PFSK-1 (cell line): ENCODE data around the gene ENTREP3.

Experiments
- FOXP2 ChIP-seq: optimal IDR thresholded peaks from 2 replicates; pipeline ENCODE3; 2011; ENCODE audit warnings: borderline replicate concordance, control low read depth, inconsistent platforms; ENCODE audit not compliant: insufficient read depth; ENCODE audit errors: extremely low read length, extremely low read depth
- POLR2AphosphoS5 ChIP-seq: IDR thresholded peaks from 2 replicates; pipeline ENCODE4 v1.6.1; 2012; ENCODE audit warnings: low read depth, mild to moderate bottlenecking, control low read depth, low read length, moderate library complexity
- SIN3A ChIP-seq: IDR thresholded peaks from 2 replicates; pipeline ENCODE4 v1.6.1; 2012; ENCODE audit warnings: mild to moderate bottlenecking, low read length, moderate library complexity, borderline replicate concordance; ENCODE audit not compliant: insufficient read depth
- TAF1 ChIP-seq: IDR thresholded peaks from 2 replicates; pipeline ENCODE4 v1.6.1; 2012; ENCODE audit warnings: low read length, control low read depth, borderline replicate concordance; ENCODE audit not compliant: insufficient read depth
- TF ChIP-seq, protein P1 (sequence below), 2 experiments: IDR thresholded peaks; 2 replicates each; pipeline versions ENCODE4 v1.6.1 to v1.8.0; 2011 to 2012; ENCODE audit warnings: low read depth in 2 of 2, low read length in 2 of 2, control low read depth in 1 of 2, inconsistent platforms in 1 of 2, mild to moderate bottlenecking in 1 of 2, moderate library complexity in 1 of 2; ENCODE audit not compliant: insufficient read depth in 1 of 2

Gene ENTREP3

DNA sequence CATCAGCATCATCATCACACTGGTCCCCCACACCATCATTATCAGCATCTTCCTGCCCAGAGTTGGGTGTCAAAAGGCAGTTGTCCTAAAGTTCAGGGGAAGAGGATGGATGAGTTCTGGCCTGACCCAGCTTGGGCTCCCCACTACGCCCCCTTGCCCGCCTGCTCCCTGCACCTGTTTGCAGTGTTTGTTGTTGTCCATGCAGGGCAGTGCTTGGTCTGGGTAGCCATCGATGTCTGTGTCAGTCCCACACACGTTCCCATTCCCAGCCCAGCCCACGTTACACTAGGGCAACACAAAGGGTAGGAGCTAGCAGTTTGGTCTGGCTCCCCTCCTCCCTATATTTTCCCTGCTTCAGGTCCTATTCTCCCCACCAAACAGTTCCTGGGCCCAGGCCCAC is 54.4 kb downstream of the ENTREP3 start:
- TF ChIP-seq, protein P1, sequence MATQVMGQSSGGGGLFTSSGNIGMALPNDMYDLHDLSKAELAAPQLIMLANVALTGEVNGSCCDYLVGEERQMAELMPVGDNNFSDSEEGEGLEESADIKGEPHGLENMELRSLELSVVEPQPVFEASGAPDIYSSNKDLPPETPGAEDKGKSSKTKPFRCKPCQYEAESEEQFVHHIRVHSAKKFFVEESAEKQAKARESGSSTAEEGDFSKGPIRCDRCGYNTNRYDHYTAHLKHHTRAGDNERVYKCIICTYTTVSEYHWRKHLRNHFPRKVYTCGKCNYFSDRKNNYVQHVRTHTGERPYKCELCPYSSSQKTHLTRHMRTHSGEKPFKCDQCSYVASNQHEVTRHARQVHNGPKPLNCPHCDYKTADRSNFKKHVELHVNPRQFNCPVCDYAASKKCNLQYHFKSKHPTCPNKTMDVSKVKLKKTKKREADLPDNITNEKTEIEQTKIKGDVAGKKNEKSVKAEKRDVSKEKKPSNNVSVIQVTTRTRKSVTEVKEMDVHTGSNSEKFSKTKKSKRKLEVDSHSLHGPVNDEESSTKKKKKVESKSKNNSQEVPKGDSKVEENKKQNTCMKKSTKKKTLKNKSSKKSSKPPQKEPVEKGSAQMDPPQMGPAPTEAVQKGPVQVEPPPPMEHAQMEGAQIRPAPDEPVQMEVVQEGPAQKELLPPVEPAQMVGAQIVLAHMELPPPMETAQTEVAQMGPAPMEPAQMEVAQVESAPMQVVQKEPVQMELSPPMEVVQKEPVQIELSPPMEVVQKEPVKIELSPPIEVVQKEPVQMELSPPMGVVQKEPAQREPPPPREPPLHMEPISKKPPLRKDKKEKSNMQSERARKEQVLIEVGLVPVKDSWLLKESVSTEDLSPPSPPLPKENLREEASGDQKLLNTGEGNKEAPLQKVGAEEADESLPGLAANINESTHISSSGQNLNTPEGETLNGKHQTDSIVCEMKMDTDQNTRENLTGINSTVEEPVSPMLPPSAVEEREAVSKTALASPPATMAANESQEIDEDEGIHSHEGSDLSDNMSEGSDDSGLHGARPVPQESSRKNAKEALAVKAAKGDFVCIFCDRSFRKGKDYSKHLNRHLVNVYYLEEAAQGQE (IDR thresholded peaks at IDR 0.05; ENCODE audit: insufficient read depth in 1 of 2, low read depth in 2 of 2, low read length in 2 of 2): no peak
- TF ChIP-seq SIN3A (no peak), FOXP2 (no peak), POLR2AphosphoS5 (no peak), TAF1 (no peak)

DNA sequence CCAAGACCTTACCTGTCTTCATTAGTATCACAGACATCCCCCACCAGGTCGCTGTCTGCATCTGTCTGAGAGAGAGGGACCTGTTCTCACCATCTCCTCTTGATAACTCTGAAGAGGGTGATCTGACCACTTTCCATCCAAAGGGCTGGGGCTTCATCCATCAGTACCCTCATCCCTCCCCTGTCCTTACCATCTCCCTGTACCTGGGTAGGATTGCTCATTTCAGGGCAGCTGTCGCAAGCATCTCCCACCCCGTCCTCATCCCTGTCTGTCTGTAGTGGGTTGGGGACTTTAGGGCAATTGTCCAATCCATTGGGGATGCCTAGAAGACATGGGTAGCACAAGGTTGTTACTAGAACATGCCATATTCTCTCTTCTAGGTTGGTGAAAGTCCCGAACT is 55.5 kb downstream of the ENTREP3 start:
- TF ChIP-seq FOXP2 (no peak), SIN3A (no peak), TAF1 (no peak), POLR2AphosphoS5 (no peak)
- TF ChIP-seq, protein P1 (IDR thresholded peaks at IDR 0.05; ENCODE audit: insufficient read depth in 1 of 2, low read depth in 2 of 2, low read length in 2 of 2): no peak

DNA sequence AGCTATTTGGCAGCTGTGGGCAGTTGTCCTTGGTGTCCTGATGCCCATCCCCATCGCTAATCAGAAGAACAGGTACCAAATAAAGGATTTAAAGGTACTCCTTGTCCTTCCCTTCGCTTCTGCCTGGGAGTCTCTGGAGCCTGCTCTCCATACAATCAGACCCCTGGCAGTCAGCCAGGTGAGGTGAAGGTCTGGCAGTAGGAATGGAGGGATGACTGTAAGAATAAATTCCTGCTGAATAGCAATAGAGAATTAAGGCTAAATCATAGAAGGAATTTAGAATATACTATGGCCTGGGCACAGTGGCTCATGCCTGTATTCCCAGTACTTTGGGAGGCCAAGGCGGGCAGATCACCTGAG is 56.8 kb downstream of the ENTREP3 start:
- TF ChIP-seq, protein P1 (IDR thresholded peaks at IDR 0.05; ENCODE audit: insufficient read depth in 1 of 2, low read depth in 2 of 2, low read length in 2 of 2): no peak
- TF ChIP-seq TAF1: no peak
- TF ChIP-seq FOXP2: no peak
- no peak for TF ChIP-seq POLR2AphosphoS5
- TF ChIP-seq SIN3A: no peak

DNA sequence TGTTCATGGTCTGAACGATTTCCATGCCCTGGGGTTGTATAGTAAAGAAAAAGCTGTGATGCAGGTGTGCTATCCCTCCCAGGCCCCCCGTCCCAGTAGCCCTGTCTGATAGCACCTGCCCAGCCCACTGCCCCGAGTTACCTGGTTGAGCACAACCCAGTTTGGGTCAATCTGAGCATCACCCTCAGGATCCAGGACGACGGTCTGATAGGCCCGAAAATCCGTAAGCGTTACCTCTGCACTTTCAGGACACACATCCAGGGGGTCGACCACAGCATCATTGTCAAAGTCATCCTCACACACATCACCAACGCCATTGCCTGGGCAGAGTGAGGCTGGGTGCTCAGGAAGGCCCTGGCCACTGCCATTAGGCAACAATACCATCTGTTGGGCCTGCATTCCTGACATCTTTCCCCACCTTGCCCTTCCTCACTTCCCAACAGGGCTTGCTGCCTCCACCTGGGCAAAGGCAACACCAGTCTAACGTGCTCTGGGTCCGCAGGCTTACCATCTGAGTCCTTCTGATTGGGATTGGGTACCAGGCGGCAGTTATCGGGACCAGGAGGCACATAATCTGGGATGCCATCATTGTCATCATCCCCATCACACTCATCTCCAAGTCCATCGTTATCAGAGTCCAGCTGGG is 57.3 kb downstream of the ENTREP3 start:
- no peak for TF ChIP-seq TAF1
- TF ChIP-seq FOXP2: no peak
- TF ChIP-seq, protein P1 (IDR thresholded peaks at IDR 0.05; ENCODE audit: insufficient read depth in 1 of 2, low read depth in 2 of 2, low read length in 2 of 2): no peak
